ENCODE measurements around the gene PNLIP.

Gene PNLIP

GRCh38 chr10:116567335-116567734 is 21.6 kb downstream of the PNLIP start:
- no peak for DNase-seq (ENCODE audit: low read depth in 2 of 2, low spot score in 1 of 2)

DNA sequence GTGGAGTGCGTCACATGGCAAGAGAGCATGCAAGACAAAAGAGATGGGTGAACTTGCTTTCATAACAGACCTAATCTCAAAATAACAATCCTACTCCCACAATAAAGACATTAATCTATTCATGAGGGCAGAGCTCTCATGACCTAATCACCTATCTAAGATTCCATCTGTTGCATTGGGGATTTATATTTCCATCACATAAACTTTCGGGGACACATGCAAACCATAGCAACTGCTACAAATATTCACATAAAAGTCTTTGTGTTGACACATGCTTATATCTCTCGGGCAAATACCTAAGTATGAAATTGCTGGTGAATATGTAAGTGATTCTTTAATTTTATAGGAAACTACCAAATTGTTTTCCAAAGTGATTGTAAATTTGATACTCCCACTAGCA is 29.1 kb downstream of the PNLIP start:
- no peak for DNase-seq (ENCODE audit: low read depth in 2 of 2, low spot score in 1 of 2)

- DNase-seq (ENCODE audit: low read depth in 2 of 2, low spot score in 1 of 2) = no peak
Observed at GRCh38 chr10:116587878-116588591, 42.3 kb downstream of the PNLIP start.

- no peak for DNase-seq (ENCODE audit: low read depth in 2 of 2, low spot score in 1 of 2)
Observed at GRCh38 chr10:116588995-116589394, 43.3 kb downstream of the PNLIP start.

DNA sequence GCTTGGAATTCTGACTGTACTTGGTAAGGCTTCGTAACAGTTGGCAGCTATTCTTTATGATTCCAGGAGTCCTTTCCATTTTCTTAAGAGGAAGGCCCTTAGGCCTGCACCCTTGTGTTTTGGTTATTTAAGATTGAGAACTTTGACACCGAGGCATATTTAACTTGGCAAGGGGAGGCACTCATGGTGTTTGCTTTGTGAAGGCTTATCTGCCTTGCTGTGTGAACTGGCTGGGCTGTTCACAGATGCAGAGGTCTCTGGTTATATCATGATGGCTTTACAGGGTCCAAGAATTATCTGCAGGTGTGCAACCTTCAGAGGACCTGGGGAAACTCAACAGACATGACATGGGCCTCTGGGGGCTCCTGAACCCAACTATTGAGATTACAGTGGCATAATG is 44.2 kb downstream of the PNLIP start:
- no peak for DNase-seq (ENCODE audit: low read depth in 2 of 2, low spot score in 1 of 2)

- no peak for DNase-seq (ENCODE audit: low read depth in 2 of 2, low spot score in 1 of 2)
Observed at GRCh38 chr10:116590590-116591444, 45.1 kb downstream of the PNLIP start, which contains the start of gene PNLIPRP1. TSS of gene PNLIPRP1 (plus strand) at chr10:116590959. CDS start at chr10:116591130, 171 bp downstream.

DNA sequence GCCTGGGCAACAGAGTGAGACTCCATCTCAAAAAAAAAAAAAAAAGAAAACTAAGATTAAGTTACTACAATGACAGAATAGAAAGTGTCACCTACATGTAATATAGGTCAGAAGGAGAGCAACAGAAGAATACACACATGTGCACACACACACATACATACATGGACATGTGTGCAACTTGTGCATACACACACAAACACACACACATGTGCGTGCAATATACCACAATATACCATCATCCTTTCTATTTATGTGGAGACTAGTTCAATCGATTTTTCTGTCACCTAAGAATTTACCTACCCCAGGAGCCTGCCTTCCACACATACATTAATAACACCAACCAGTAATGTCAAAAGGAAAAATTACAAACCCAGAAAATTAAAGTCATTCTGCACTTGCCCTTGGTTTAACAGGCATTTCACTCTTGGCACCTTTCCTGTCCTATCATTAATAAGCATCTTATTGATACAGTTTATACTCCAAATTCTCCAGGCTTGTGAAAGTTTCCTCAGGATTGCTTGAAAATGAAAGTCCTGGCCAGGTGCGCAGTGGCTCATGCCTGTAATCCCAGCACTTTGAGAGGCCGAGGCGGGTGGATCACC is 47.5 kb downstream of the PNLIP start:
- no peak for DNase-seq (ENCODE audit: low read depth in 2 of 2, low spot score in 1 of 2)

DNA sequence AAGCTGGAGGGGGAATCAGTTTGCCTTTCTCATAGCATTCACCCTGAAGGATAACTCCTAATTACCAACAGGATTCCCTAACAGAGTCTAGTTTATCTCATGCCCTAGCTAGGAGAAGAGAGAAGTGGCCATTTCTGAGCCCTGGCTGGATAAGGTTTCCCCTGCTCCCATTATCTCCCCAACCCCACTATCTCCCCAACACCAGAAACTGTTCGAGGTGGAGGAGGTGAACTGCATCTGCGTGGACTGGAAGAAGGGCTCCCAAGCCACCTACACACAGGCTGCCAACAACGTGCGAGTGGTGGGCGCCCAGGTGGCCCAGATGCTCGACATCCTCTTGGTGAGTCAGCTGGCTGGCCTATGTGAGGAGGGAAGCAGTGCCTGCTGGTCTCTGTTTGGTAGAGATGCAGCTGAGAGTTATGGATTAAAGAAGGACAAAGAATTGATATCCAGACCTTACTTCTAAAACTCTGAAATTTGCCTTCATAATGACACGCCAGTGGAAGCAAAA is 48.8 kb downstream of the PNLIP start:
- DNase-seq (ENCODE audit: low read depth in 2 of 2, low spot score in 1 of 2) = no peak

DNA sequence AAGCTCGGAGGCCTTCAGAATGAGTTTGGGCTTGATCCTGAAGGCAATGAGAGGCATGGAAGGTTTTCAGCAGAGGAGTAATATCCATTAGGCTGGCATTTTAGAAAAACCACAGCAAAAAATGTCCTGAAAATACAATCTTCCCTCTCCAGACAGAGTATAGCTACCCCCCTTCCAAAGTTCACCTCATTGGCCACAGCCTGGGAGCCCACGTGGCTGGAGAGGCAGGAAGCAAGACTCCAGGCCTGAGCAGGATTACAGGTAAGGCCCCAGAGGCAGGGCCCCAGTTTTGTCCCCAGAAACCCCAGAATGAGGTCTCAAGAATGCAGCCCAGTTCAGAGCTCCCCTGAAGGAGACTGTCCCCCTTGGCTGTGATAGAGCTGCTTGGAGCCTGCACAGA is 50.3 kb downstream of the PNLIP start:
- no peak for DNase-seq (ENCODE audit: low read depth in 2 of 2, low spot score in 1 of 2)

DNA sequence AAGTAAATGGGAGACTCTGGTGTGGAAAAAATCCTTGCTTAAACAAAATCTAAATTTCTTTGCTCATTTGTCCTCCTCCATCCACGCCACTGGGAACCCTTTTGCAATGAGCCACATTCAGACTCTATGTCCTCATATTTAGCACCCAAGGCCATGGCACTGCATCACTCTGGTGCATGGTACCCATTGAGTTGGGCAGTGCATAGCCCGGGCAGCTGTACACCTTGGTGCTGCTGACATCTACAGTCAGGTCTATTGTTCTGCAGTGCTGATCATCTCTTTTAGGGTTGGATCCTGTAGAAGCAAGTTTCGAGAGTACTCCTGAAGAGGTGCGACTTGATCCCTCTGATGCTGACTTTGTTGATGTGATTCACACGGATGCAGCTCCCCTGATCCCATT is 51.8 kb downstream of the PNLIP start:
- DNase-seq (ENCODE audit: low read depth in 2 of 2, low spot score in 1 of 2) = no peak

DNA sequence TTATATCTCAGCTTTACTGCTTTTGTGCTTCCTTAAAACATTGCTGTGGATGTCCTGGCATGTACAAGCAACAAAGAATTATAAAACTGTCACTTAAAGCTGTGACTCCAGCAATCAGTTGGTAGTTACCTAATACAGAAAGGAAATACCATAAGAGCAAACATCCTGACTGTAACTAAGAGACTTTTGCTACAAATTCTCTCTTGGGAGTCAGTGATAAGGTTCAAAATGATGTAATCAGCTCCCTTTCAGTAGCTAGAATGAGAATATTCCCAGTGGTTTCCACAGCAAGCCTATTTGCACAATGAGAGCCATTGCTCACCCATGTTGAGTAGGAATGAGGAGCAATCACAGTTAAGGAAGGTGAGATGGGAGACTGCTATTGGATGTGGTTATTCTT is 52.6 kb downstream of the PNLIP start:
- DNase-seq (ENCODE audit: low read depth in 2 of 2, low spot score in 1 of 2) = no peak

DNA sequence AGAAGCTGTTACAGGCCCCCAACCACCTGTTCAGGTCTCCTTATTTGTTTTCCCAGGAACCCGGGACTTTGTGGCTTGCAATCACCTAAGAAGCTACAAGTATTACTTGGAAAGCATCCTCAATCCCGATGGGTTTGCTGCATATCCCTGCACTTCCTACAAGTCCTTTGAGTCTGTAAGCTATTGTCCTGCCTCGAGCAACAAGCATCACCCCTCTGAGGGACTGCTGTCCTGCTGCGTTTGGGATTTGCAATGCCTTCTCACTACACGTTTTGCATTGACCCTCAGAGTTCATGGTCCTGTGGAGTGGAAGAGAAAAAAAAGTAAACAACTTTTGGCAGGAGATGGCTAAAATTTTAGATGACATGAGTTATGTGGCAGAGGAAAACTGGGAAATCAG is 54.3 kb downstream of the PNLIP start:
- no peak for DNase-seq (ENCODE audit: low read depth in 2 of 2, low spot score in 1 of 2)

- DNase-seq (ENCODE audit: low read depth in 2 of 2, low spot score in 1 of 2) = no peak
Observed at GRCh38 chr10:116602648-116603400, 57.1 kb downstream of the PNLIP start.

- DNase-seq (ENCODE audit: low read depth in 2 of 2, low spot score in 1 of 2) = no peak
Observed at GRCh38 chr10:116606061-116606483, 60.3 kb downstream of the PNLIP start.

- no peak for DNase-seq (ENCODE audit: low read depth in 2 of 2, low spot score in 1 of 2)
Observed at GRCh38 chr10:116607336-116607735, 61.6 kb downstream of the PNLIP start.

DNA sequence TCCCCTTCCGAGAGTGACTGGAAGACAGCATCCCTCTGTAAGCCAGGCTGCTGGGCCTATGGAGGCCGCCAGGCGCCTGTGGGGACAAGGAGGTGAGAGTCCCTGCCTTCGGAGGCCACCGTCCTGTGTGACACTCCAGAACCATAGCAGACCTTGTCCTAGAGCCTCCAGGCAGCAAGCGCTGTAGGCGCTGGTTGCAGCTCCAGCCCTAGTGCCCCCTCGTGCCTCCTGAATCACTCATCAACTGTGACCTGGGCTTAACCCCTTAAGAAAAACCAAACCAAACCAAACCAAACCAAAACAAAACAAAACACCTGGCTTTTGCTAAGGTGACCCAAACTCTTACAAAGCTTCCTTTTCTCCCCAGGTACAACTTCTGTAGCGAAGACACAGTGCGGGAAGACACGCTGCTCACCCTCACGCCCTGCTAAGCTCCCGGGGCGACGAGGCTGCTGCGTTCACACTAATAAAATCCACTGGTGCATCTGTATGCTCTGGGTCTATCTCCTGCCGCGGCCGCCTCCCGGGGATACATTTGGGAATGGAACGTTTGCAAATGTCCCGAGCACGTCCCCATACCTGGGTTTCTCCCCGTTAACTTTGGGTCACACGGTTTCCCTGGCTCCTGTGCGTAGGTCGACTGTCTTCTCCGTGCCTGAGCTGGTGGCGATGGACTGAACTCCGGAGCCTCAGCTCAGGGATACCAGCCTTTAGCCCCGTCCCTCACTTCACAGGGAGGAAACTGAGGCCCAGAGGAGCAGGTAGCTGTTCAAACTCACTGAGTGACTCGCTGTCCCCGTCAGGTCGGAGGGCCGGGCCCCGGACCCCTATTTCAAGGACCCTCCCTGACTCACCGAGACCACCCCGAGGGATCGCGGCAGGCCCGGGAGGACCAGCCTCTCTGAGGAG is 63.2 kb downstream of the PNLIP start:
- DNase-seq (ENCODE audit: low read depth in 2 of 2, low spot score in 1 of 2) = no peak

DNA sequence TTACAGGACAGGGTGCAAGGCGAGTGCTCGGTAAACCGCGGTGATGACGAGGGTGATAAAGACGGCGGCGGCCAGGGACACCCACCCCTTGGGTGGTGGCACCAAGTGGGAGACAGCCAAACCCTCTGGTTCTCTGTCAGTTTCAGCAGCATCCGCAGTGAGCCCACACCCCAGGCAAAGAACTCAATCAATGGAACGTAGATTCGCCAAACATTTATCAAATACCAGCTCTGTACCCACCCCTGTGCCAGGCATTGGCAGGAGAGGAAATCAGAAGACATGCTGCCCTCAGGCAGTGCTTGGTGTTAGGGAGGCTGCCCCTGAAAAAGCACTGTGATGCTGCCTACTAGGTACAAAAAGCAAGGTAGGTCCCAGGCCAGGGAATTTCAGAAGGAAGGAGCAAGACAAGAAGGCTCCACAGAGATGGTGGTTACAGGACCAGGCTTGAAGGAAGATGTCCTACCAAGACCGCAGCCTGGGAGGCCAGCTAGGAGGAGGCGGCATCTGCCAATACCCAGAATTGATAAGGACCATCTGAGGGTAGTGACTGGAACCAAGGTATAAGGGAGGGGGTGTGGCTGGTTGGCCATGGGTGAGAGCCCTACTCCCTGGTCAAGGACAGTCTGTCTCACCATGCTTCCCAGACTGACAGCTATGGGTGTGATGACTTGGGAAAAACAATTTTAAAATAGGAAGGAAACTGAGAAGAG is 64.9 kb downstream of the PNLIP start:
- no peak for DNase-seq (ENCODE audit: low read depth in 2 of 2, low spot score in 1 of 2)

- no peak for DNase-seq (ENCODE audit: low read depth in 2 of 2, low spot score in 1 of 2)
Observed at GRCh38 chr10:116611153-116611545, 65.4 kb downstream of the PNLIP start.

DNA sequence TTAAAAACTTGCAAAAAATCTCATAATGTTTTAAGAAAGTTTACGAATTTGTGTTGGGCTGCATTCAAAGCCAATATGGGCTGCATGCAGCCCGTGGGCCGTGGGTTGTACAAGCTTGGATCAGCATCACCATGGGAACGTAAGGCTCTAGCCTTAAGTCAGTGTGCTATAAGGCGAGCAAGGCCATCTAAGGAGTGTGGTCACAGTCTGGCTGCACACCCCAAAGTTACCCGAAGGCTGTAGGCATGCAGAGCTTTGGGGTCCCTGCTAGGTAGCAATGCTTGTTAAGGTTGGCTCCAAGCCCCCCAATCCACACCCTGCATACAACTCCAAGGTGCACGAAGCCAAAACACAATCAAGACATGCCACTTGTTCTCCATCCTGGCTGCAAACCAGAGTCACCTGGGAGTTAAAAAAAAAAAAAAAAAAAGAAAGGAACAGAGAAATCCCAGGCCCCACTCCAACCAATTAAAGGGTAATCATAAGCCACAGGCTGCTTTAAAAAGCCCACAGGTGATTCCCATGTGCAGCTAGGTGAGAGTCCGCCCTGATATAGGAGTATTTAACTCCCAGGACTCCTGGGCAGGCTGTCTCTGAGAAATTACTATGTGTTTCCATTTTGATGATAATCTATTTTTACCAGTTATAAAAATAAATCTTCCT is 66.5 kb downstream of the PNLIP start:
- no peak for DNase-seq (ENCODE audit: low read depth in 2 of 2, low spot score in 1 of 2)
